HepG2 (cell line): ENCODE measurements around the gene SYNDIG1.

Source experiments
- ATF6 ChIP-seq: sonication (generic); formaldehyde crosslinking; conservative IDR thresholded peaks from 2 replicates; pipeline ENCODE4 v1.4.0; 2020; ENCODE audit warnings: missing genetic modification reagents
- CTCF ChIP-seq: sonication (generic); formaldehyde crosslinking; IDR thresholded peaks from 2 replicates; pipeline ENCODE4 v1.5.0; 2020; ENCODE audit warnings: mild to moderate bottlenecking, missing genetic modification reagents, moderate library complexity
- DDIT3 ChIP-seq: sonication (generic); formaldehyde crosslinking; IDR thresholded peaks from 2 replicates; pipeline ENCODE4 v1.4.0; 2020; ENCODE audit warnings: mild to moderate bottlenecking, missing genetic modification reagents
- E2F5 ChIP-seq: sonication (generic); formaldehyde crosslinking; conservative IDR thresholded peaks from 2 replicates; pipeline ENCODE4 v1.4.0; 2020; ENCODE audit warnings: missing genetic modification reagents
- KAT7 ChIP-seq: IDR thresholded peaks from 2 replicates; pipeline ENCODE4 v1.6.1; 2018; ENCODE audit warnings: borderline replicate concordance, missing compliant biosample characterization
- NR2C2 ChIP-seq: sonication (generic); formaldehyde crosslinking; IDR thresholded peaks from 2 replicates; pipeline ENCODE4 v1.4.0; 2020; ENCODE audit warnings: missing genetic modification reagents, mild to moderate bottlenecking, moderate library complexity, borderline replicate concordance
- REST ChIP-seq, 2 experiments: IDR thresholded peaks; 2 replicates each; pipeline ENCODE4 v1.6.1; 2011 to 2012; ENCODE audit warnings: low read length in 2 of 2, borderline replicate concordance in 1 of 2, low read depth in 1 of 2, mild to moderate bottlenecking in 1 of 2, moderate library complexity in 1 of 2
- ZNF343 ChIP-seq: sonication (generic); formaldehyde crosslinking; IDR thresholded peaks from 2 replicates; pipeline ENCODE4 v1.4.0; 2020; ENCODE audit warnings: mild to moderate bottlenecking, missing genetic modification reagents
- ZNF672 ChIP-seq: sonication (generic); formaldehyde crosslinking; IDR thresholded peaks from 2 replicates; pipeline ENCODE4 v1.8.1; 2022; ENCODE audit warnings: missing genetic modification reagents
- ZNF784 ChIP-seq: sonication (generic); formaldehyde crosslinking; IDR thresholded peaks from 2 replicates; pipeline ENCODE4 v1.5.1; 2020; ENCODE audit warnings: missing genetic modification reagents, mild to moderate bottlenecking, borderline replicate concordance

GRCh38 chr20:24686156-24686555 is 216.7 kb downstream of the SYNDIG1 start:
- TF ChIP-seq E2F5 (CRISPR knock-in tag), result no peak
- TF ChIP-seq REST (IDR thresholded peaks at IDR 0.05; ENCODE audit: borderline replicate concordance in 1 of 2, low read depth in 1 of 2, low read length in 2 of 2), result no peak
- no peak for TF ChIP-seq ZNF343 (CRISPR knock-in tag)
- TF ChIP-seq DDIT3 (CRISPR knock-in tag), result no peak
- no peak for TF ChIP-seq NR2C2 (CRISPR knock-in tag)
- TF ChIP-seq ZNF672, result no peak
- no peak for TF ChIP-seq KAT7 (CRISPR knock-in tag)
- no peak for TF ChIP-seq ATF6 (CRISPR knock-in tag)
- no peak for TF ChIP-seq CTCF (CRISPR knock-in tag)
- TF ChIP-seq ZNF784 (CRISPR knock-in tag), result no peak
